ENCODE results near the gene TLCD1. TPM values are rescaled to one million over a fixed set of nuclear protein-coding genes. Genes with fewer than 3 reads are reported as not detected.
A peak's percentile ranks its signal among the peaks of the same experiment; 100 is the strongest.

Gene TLCD1
- total RNA-seq, 1 experiment from 2014 or later, result 50.7 TPM

GRCh38 chr17:28703552-28704218, 22.3 kb downstream of the TLCD1 start:
- Histone ChIP-seq H2AK5ac (ENCODE audit: insufficient read length, low read length) (no peak overlapping the region), H4K5ac (ENCODE audit: insufficient read length, low read depth, low read length) (no peak overlapping the region), H3K18ac (ENCODE audit: insufficient read length, low read depth, low read length) (no peak overlapping the region), H3K4ac (ENCODE audit: low read depth, low read length) (no peak overlapping the region), H4K8ac (replicated peaks; ENCODE audit: insufficient read length, low read depth, low read length) (no peak overlapping the region), H2BK20ac (ENCODE audit: low read depth, low read length, poor library complexity, severe bottlenecking) (no peak overlapping the region), H3K79me2 (ENCODE audit: insufficient read depth, low read length) (no peaks in the 10 kb centered on the region), H2BK15ac (ENCODE audit: low read depth, low read length) (no peak overlapping the region), H3K4me2 (ENCODE audit: insufficient read depth, insufficient read length, low read length) (no peak overlapping the region), H2BK120ac (ENCODE audit: low read depth, low read length, poor library complexity, severe bottlenecking) (no peak overlapping the region), H2BK5ac (ENCODE audit: insufficient read length, low read length) (no peak overlapping the region), H4K20me1 (ENCODE audit: control insufficient read depth, insufficient read depth, insufficient read length) (peaks cover 4% of the 10 kb centered on the region), H2AFZ (ENCODE audit: low read length) (no peak overlapping the region), H4K91ac (ENCODE audit: insufficient read length, low read depth, low read length) (no peak overlapping the region), H3K9ac (ENCODE audit: extremely low read depth, insufficient read length, low read length) (no peak overlapping the region), H3K14ac (ENCODE audit: insufficient read depth, low read length) (no peak overlapping the region), H3K79me1 (ENCODE audit: insufficient read depth, low read depth, low read length, poor library complexity, severe bottlenecking) (no peaks in the 10 kb centered on the region), H3K9me3 (ENCODE audit: control insufficient read depth, low read depth, low read length) (no peaks in the 10 kb centered on the region), H3T11ph (ENCODE audit: low read length) (no peak overlapping the region), H3K27ac (ENCODE audit: insufficient read length, low read depth, low read length) (no peak overlapping the region), H2BK12ac (ENCODE audit: insufficient read length, low read depth, low read length) (no peak overlapping the region), H3K27me3 (ENCODE audit: insufficient read depth, low read length) (no peaks in the 10 kb centered on the region), H3K56ac (ENCODE audit: insufficient read length, low read depth, low read length) (no peak overlapping the region), H3K4me1 (ENCODE audit: insufficient read depth, low read length) (no peaks in the 10 kb centered on the region), H3K23me2 (ENCODE audit: insufficient read length, low read depth, low read length, poor library complexity, severe bottlenecking) (no peaks in the 10 kb centered on the region), H3K23ac (ENCODE audit: insufficient read length, low read depth, low read length) (no peak overlapping the region)
- no peak for DNase-seq
- Mint-ChIP-seq H3K27ac (peak overlapping the region in 2 of 3 experiments; percentile 13 to 90; a peak in 4 of 7 replicates), H3K36me3 (ENCODE audit: insufficient read depth in 1 of 3, low read depth in 3 of 3) (peaks cover 31 to 72% (median 60%) of the 10 kb centered on the region in 3 experiments; a peak in 6 of 7 replicates), H3K4me1 (peaks cover 34 to 41% of the 10 kb centered on the region in 2 experiments), H3K27me3 (ENCODE audit: low read depth) (no peaks in the 10 kb centered on the region), H3K9me3 (no peaks in the 10 kb centered on the region), H3K4me3 (no peak overlapping the region)
- TF ChIP-seq, protein P1, sequence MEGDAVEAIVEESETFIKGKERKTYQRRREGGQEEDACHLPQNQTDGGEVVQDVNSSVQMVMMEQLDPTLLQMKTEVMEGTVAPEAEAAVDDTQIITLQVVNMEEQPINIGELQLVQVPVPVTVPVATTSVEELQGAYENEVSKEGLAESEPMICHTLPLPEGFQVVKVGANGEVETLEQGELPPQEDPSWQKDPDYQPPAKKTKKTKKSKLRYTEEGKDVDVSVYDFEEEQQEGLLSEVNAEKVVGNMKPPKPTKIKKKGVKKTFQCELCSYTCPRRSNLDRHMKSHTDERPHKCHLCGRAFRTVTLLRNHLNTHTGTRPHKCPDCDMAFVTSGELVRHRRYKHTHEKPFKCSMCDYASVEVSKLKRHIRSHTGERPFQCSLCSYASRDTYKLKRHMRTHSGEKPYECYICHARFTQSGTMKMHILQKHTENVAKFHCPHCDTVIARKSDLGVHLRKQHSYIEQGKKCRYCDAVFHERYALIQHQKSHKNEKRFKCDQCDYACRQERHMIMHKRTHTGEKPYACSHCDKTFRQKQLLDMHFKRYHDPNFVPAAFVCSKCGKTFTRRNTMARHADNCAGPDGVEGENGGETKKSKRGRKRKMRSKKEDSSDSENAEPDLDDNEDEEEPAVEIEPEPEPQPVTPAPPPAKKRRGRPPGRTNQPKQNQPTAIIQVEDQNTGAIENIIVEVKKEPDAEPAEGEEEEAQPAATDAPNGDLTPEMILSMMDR (conservative IDR thresholded peaks at IDR 0.05), result no peak
- WGBS (ENCODE audit: extremely low coverage, insufficient read length, low lambda C conversion rate), result no CpG with 5 or more reads among the region's 16 CpGs

Measured in H9 (cell line).